Right ventricle myocardium inferior (tissue), 1 donor: ENCODE results near the gene EPAS1. TPM values are rescaled to one million over a fixed set of nuclear protein-coding genes. Genes with fewer than 3 reads are reported as not detected.

ENCODE experiments used
- ATAC-seq: fragments of 200-7000 bp; cut with Tn5 transposase; one replicate; pipeline ENCODE4 v1.9.1; 2020; ENCODE audit warnings: mild to moderate bottlenecking, moderate library complexity
- DNase-seq: peaks from one replicate; pipeline ENCODE4 v3.0.0; 2021; ENCODE audit errors: missing footprints
- intact Hi-C: fragments of 100-400 bp; cut with DNase I; formaldehyde crosslinking; loops from one replicate; pipeline ENCODE4 v1.11.0; 2022
- total RNA-seq: library from RNA; stranded (reverse); fragmentation: NEBNext Ultra II Directional; extraction: Animal tissue kit (Norgen Biotek cat#: 25700); gene quantifications from one replicate; pipeline ENCODE4 v1.2.1, GENCODE V29; 2021
- donor health status: DM: no; HTN: yes; CAD: no; lungs with severe emphysema.

EPAS1 gene
- total RNA-seq, 1 donor from 2014 or later, result 205 TPM

DNA sequence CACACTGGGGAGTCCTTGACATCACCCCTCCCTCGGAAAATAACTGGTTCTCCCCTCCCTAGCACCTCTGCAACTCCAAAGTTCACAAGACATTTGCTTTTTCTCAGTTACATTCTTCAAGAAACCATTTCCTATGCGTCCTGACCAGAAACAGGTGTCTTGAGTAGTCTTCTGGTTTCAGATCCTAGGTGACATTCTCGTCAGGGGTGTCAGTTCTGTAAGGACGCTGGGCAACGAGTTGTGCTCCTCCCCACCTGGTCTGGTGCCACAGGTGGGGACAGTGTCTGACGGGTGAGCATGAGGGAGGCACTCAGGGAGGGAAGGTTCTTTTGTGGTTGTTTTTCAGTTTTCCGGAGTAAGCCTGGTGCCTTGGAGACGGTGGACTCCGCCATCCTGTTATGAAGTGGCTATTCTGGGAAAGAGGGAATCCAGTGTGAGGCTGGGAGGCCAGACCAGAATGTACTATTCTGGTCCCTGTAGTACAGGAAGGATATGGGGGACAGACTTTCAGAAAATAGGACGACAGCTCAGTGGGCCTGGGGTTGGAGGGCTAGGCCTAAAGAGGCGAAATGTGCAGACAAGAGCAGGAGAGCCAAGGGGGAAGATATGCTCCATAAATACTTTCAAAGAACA is 50.6 kb downstream of the EPAS1 start:
- DNase-seq, result no peak
- no peak for ATAC-seq
- intact Hi-C loops, result no loop called here

DNA sequence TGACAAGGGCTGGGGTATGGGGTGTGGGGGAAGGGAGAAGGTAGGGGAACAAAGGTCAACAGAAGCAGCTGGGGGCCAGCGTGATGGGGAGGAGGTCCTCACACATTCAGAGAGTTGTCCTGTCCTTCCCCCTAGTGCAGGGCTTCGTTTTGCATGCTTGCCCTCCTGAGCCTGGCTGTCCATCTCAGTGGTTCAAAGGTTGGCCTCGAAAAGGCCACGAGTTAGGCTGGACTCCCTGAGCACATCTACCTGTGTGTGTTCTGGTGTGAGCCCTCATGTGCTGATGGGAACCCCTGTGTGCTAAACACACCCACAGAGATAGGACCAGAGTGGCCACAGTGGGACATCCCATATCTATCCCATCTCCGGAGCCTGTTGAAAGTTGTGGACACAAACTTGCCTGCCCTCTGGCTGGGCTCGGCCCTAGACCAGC is 51.9 kb downstream of the EPAS1 start:
- DNase-seq, result no peak
- no peak for ATAC-seq
- intact Hi-C loops, result no loop called here

DNA sequence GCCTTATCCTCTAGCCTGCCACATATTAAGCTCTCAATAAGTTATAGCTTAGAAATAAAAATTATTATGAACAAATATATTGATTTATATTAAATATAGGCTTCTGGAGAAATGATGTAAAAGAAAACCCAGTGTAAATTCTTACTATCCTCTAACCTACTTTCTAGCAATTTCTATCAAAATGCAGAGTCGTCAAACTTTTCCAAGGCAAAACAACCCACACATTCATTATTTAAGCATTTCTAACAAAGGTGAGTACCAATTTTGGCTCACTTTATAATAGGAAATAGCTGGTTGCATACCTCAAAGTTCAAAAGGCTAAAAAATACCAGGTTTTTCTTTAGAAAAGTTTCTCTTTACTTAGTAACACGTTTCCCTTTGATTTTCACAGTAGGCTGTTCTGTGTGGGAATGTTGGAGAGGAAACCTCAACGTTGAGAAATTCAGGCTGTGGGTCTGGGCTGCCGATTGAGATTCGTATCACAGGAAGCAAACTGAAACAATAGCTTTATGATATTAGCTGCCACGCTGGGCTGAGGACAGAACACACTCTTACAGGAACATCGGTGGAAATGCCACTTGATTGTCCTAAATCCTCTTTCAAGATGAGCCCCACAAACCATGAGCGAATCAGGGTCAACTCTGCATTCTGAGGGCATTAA is 53.0 kb downstream of the EPAS1 start:
- intact Hi-C loops, result no loop called here
- ATAC-seq, result no peak
- no peak for DNase-seq

DNA sequence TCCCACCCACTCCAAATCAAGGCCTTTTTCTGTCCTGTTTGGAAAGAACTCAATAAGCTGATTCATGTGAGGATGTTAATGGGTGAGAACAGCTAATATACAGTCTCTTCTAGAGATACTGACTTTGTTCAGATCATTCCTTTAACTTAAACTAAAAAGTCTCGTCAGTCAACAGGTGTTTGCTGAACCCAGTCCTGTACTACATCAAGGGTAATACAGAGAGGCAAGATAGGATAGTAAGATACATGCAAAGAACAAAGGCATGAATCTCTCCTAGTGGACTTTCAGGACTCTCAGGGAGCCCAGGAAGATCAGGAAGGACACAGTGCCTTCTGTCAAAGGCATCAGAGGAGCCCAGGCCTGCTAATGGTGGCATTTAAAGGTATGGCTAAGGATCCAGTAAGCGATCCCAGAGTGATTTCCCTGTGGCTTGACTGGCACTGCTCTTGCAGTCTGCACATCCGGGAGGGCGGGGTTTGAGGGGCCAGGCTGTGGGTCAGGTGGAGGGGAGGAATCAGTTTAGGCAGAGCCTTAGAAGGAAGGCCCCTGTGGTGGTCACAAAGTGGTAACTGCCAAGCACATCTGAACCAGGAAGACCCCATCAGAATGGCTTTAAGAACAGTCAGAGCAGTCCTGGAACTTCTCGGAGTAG is 54.0 kb downstream of the EPAS1 start:
- intact Hi-C loops, result no loop called here
- no peak for DNase-seq

DNA sequence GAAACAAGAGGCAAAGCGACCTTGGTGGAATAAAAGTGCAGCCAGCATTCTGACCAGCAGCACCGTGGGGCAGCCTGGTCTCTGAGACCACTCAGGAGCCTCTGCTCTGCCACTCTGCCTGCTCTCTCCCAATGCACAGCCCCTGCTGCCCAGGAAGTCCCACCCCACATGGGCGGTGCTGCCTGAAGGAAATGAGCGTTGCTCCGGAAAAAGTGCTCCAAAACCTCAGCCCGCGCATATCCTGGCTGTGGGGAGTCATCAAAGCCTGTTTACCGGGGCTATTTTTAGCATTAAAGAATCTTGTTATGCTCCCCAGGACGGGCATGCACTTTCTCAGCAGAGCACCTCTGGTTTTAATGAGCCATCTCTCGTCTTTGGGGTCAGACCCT is 54.5 kb downstream of the EPAS1 start:
- intact Hi-C loops, result loop anchor here (2.0 kb wide), 1 partner anchor 51 kb away; no protein-coding TSS in a partner anchor
- ATAC-seq (peak; percentile 28), DNase-seq (peak; percentile 78)

More for the DNA sequence above, 54.0 kb downstream of the EPAS1 start:
- no peak for ATAC-seq

DNA sequence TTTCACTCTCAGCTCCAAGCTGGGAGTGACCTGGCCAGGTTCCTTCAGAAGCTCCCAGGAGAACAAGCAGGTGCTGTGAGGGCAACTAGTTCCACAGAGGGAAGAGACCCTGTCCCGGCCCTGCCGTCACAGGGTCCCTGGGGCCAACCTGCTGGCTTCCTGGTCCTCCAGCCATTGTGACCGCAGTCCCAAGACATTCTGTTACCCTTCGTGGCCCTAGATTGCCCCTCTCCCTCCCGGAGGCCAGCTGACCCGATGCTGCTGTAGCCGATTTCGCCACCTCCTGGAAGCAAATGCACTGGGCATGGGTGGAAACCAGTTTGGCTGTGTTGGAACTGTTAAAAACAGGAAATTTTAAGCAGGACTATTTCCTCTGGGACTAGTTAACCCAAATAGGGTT is 55.4 kb downstream of the EPAS1 start:
- ATAC-seq, result peak; percentile 55
- intact Hi-C loops, result loop anchor here (2.0 kb wide), 1 partner anchor 52 kb away; no protein-coding TSS in a partner anchor

DNA sequence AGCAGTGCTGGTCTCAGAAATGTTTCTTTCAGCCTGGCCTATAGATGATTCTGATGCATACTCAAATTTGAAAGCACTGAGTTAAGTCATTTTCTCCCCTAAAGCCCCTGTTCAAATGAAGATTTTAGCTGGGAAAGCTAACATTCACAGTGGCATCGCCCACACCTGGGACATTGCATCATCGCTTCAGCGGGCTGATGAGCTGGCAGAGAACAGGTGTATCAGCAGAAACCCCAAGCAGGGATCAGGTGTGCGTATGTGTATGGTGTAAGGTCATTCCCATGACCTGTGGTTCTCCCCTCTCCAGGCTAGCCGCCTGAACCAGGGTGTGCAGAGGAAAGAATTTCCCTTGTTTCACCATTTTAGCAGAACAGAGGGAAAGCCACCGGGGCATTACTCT is 56.3 kb downstream of the EPAS1 start:
- ATAC-seq (no peak), DNase-seq (no peak)
- intact Hi-C loops, result loop anchor here (2.0 kb wide), 1 partner anchor 53 kb away; no protein-coding TSS in a partner anchor

More for the DNA sequence above, 55.4 kb downstream of the EPAS1 start:
- no peak for DNase-seq

DNA sequence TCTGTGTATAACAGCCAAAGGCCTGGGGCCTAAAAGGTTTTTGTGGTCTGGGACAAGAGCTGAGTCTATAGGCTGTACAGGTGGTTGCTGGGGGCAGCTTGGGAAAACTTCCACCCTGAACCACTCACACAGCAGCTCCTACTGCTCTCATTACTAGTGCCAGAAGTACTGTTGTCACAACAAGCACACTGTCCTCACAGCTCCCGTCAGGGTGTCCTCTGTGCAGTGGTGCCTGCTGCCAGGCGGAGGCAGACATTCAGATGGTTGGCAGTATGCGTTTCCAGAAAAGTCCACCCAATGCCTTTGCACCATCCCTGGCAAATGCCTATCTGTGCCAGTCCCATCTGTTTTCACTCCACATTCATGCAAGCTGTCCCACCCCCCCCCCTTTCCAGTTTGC is 58.5 kb downstream of the EPAS1 start:
- peak; percentile 80 for ATAC-seq
- intact Hi-C loops, result no loop called here
- no peak for DNase-seq

DNA sequence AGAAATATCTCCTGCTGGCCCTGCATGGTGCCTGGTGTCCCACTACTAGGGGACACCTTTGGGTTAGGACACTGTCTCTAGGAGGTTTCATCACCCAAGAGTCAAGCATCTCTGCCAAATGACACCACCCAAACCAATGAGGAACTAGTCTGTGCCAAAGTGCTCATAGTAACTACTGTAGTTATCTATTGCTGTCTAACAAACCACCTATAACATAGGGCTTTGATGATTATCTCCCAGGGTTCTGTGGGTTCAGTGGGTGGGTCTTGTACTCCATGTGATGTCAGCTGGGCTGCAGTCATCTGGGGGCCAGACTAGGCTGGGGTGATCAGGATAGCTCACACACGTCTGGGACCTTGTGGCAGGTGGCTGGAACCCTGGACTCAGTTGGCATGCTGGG is 59.8 kb downstream of the EPAS1 start:
- intact Hi-C loops, result no loop called here
- DNase-seq (no peak), ATAC-seq (no peak)

DNA sequence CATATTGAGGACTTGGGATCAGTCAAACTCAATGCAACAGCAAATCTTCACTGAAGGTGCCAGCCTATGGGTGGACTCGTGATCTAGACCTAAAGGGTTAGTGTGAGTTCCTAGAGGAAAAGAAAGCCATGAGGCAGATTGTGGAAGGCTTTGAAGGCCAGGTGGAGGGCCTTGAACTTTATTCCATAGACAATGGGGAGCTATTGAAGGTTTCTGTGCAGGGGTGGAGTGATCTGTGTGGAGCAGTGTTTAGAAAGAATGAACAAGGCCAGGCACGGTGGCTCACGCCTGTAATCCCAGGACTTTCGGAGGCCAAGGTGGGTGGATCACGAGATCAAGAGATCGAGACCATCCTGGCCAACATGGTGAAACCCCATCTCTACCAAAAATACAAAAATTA is 61.5 kb downstream of the EPAS1 start:
- intact Hi-C loops, result no loop called here

DNA sequence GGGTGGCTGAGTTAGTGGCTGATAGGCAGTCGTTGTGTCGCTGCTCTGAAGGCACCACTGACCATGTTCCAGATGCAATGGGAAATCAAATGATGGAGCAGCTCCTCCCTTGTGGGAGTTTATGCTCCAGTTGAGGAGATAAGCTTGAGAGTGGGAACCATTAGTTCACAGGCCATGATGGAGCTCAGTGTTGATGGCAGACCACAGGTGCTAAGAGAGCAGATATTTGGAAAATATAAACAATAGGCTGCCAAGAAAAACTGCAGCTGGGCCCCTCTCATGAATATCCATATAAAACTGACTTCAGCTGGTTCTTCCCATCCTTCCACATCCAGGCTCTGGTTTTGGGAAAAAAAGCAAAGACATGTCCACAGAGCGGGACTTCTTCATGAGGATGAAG is 63.1 kb downstream of the EPAS1 start:
- ATAC-seq (no peak), DNase-seq (no peak)
- intact Hi-C loops, result loop anchor here (5.0 kb wide), 1 partner anchor 348 kb away; no protein-coding TSS in a partner anchor

More for the DNA sequence above, 61.5 kb downstream of the EPAS1 start:
- ATAC-seq (no peak), DNase-seq (no peak)

DNA sequence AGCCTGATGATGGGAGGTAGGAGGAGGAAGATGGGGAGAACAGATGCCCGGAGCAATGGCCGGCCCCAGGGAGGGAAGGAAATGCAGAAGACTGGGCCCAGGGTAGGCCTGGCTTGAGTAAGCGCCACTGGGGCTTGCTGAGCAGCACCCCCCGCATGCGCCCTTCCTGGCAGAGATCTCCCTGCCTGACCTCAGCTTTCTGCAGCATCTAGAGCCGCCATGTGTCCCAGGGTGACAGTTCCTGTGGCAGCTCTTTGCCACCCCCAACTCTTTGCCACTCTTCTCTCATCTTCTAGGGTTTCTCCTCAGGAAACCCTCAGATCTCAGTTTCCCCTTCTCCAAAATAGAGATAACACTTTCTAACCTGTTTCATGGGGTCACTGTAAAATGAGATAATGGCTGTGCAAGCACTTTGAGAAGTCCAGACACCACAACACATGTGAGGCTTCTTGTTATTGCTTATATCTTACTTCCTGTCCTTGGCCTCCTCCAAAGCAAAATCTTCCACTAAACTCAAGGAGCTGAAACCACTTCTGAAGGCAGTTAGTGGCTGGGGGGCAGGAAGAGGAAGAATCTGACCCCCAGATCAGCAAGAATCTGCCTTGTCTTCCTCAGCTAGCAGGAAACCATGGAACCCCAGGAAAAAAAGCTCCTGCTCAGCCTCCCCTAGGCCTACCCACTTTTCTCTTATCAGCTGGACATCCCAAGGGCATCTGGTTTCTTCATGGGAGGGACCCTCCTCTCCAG is 64.9 kb downstream of the EPAS1 start:
- intact Hi-C loops, result loop anchor here (5.0 kb wide), 1 partner anchor 350 kb away; no protein-coding TSS in a partner anchor
- ATAC-seq, result no peak

DNA sequence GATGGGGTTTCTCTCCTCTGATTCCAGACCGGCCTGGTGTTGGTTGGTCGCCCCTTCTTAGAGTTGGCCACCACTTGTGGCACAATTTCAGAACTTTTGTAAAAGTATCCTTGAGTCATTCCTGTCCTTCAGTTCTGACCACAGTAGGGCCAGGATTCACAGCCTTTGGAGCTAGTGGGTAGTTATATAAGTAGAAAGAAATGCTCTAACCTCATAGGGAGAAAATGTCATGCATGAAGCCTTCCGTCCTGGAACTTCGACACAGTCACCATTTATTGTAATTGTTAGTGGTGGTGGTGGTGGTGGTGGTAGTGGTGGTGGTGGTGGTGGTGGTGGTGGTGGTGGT is 65.4 kb downstream of the EPAS1 start:
- intact Hi-C loops, result loop anchor here (5.0 kb wide), 1 partner anchor 350 kb away; no protein-coding TSS in a partner anchor
- DNase-seq (no peak), ATAC-seq (no peak)

More for the DNA sequence above, 64.9 kb downstream of the EPAS1 start:
- no peak for DNase-seq

DNA sequence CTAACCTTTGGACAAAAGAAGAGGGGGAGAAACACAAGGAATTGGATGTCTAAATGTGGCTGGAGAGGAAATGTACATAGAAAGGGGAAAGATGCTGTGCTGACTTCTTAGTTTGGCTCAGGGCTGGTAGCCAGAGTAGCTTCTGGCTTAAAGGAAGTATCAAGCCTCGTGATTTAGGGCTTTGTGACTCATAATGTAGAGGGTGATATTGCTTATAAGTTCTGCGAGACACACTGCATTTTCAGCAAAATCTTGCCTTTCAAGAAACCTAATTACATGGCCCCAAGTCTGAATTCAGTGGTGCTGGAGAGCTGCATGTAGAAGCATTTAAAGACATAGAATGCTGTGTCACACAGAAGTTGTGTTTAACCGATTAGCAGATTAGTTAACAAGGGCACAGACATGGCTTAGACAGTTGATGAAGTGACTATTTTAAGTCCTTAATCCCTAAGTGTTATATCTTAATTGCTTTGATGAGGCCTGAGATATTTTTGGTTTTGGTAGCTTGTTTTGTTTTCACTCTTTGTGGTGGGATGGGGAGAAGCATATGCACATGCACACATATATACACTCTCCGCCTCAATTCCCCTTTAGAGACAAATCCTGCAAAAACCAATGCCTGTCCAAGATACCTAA is 66.4 kb downstream of the EPAS1 start:
- intact Hi-C loops, result loop anchor here (2.0 to 5.0 kb wide), 3 partner anchors 133 to 351 kb away; no protein-coding TSS in a partner anchor
- DNase-seq, result no peak
- peak; percentile 37 for ATAC-seq

DNA sequence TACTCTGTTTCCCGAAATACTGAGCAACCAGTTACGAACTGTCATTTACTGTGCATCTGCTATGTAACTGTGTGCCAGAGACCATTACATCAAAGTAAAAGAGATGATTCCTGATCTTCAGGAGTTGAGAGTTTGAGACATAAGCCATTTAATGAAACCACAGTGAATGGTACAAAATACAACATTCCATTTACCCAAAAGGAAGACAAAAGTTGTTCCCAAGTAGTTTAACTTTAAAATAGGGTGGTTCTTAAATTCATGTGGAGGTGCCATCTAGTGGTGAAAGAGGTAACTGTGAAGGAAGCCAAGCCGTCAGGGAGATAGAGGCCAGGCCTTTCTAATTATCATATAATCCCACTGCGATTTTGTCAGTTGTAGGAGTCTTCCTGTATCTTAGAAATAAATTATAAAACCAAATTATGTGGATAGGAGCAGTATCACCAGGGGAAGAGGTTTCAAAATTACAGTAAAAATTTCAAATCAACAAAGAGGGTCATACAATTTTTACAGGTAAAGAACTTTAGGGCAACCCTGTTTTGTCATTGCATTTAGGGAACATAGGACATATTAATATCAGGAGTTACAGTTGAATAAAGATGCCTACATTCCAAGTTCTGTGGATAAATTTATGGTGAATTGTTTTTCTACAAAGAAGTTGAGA is 67.7 kb downstream of the EPAS1 start:
- intact Hi-C loops, result loop anchor here (1.0 to 5.0 kb wide), 4 partner anchors 66 to 353 kb away; no protein-coding TSS in a partner anchor
- peak; percentile 45 for ATAC-seq
- DNase-seq, result no peak

DNA sequence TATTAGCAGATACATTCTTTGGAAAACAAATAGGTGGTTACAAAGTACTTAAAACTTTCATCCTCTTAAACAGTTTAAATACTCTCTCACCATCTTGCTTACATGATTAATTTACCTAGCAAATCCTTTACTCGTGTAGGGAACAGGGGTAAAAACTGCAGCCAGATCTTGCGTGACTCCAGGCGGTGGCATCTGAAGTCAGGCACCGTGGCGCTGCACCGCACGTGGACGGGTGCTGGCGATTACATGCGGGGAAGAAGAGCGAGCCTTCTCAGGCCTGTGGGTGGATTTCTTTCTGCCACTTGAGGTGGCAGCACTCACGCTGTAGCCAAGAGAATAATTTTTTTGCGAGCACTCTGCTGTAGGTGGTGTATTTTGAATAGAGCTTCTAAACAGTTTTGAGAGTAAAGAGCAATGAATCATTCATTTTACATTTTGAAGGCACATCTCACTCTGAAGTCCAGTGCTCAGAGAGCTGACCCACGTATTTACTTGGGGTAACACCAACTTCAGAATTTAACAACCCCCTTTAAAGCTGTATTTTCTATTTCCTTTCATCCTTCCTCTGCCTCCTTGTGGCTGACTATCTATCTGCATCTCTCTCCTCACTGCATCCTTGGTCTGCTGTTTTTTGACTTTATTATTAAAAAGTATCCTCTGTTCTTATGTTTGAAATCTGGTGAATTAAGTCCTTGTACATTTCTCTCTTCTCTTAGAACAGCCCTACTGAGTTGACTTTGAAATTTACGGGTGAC is 68.9 kb downstream of the EPAS1 start:
- DNase-seq (no peak), ATAC-seq (no peak)
- intact Hi-C loops, result loop anchor here (1.0 to 2.0 kb wide), 3 partner anchors 67 to 303 kb away; no protein-coding TSS in a partner anchor

DNA sequence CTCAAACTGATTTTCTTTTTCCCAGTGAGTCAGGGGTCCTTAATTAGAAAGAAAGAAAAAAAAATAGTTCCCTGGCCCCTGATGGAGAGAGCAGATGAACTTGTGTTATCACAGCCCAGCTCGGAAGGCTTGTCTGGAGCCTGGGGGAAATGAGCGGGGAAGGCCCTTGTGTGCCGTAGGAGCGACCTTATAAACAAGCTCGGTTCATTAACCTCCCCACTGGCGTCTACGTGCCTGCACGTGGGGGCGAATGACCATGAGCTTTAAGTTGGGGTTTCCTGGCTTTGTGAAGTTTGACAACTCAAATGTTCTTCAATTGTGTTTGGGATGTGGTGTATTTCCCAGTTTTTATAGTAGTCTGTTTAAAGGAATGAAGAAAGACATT is 69.5 kb downstream of the EPAS1 start:
- DNase-seq (no peak), ATAC-seq (no peak)
- intact Hi-C loops, result no loop called here
